Stimulated activated memory B cell treated with anti-CD40 and anti-IgM and Interleukin-4, amounts not matched to agents 10 μg/mL and 1 μg/mL and 100 μg/mL, for 72 hours (primary cell): ENCODE results near the gene MICB.
A peak's percentile ranks its signal among the peaks of the same experiment; 100 is the strongest.

Experiments used
- ATAC-seq: fragments of 150-1000 bp; cut with Tn5 transposase; 2 replicates; pipeline ENCODE4 v1.10.0; 2021
- H3K27ac Mint-ChIP-seq: one replicate; pipeline ENCODE4 v1.8.0; 2022; ENCODE audit warnings: mild to moderate bottlenecking, mixed read lengths
- H3K27me3 Mint-ChIP-seq: one replicate; pipeline ENCODE4 v1.8.0; 2022; ENCODE audit warnings: mixed read lengths
- H3K36me3 Mint-ChIP-seq: one replicate; pipeline ENCODE4 v1.8.0; 2022; ENCODE audit warnings: mixed read lengths
- H3K4me1 Mint-ChIP-seq: one replicate; pipeline ENCODE4 v1.8.0; 2022; ENCODE audit warnings: mixed read lengths
- H3K4me3 Mint-ChIP-seq: one replicate; pipeline ENCODE4 v1.8.0; 2022; ENCODE audit warnings: mild to moderate bottlenecking, moderate library complexity, mixed read lengths
- H3K9me3 Mint-ChIP-seq: one replicate; pipeline ENCODE4 v1.8.0; 2022; ENCODE audit warnings: mixed read lengths

MICB gene

GRCh38 chr6:31468311-31468710, 29.6 kb upstream of the MICB start:
- Mint-ChIP-seq H3K4me3 (no peak overlapping the region), H3K27ac (no peak overlapping the region), H3K27me3 (no peaks in the 10 kb centered on the region), H3K36me3 (peaks cover 69% of the 10 kb centered on the region), H3K4me1 (peaks cover 90% of the 10 kb centered on the region), H3K9me3 (no peaks in the 10 kb centered on the region)
- no peak for ATAC-seq

GRCh38 chr6:31470801-31471200, 27.1 kb upstream of the MICB start:
- H3K27ac Mint-ChIP-seq, result peak overlapping the region; percentile 45
- H3K9me3 Mint-ChIP-seq, result no peaks in the 10 kb centered on the region
- peaks cover 94% of the 10 kb centered on the region for H3K4me1 Mint-ChIP-seq
- no peak for ATAC-seq
- H3K4me3 Mint-ChIP-seq, result no peak overlapping the region
- H3K36me3 Mint-ChIP-seq, result peaks cover 58% of the 10 kb centered on the region
- no peaks in the 10 kb centered on the region for H3K27me3 Mint-ChIP-seq

GRCh38 chr6:31471711-31472110, 26.2 kb upstream of the MICB start:
- no peaks in the 10 kb centered on the region for H3K9me3 Mint-ChIP-seq
- peaks cover 51% of the 10 kb centered on the region for H3K36me3 Mint-ChIP-seq
- no peak for ATAC-seq
- no peaks in the 10 kb centered on the region for H3K27me3 Mint-ChIP-seq
- peaks cover 91% of the 10 kb centered on the region for H3K4me1 Mint-ChIP-seq
- peak overlapping the region; percentile 45 for H3K27ac Mint-ChIP-seq
- peak overlapping the region; percentile 22 for H3K4me3 Mint-ChIP-seq

GRCh38 chr6:31472259-31472658, 25.7 kb upstream of the MICB start:
- ATAC-seq, result no peak
- no peak overlapping the region for H3K27ac Mint-ChIP-seq
- H3K36me3 Mint-ChIP-seq, result peaks cover 45% of the 10 kb centered on the region
- H3K4me3 Mint-ChIP-seq, result no peak overlapping the region
- H3K9me3 Mint-ChIP-seq, result no peaks in the 10 kb centered on the region
- H3K4me1 Mint-ChIP-seq, result peaks cover 91% of the 10 kb centered on the region
- no peaks in the 10 kb centered on the region for H3K27me3 Mint-ChIP-seq

GRCh38 chr6:31473244-31473643, 24.7 kb upstream of the MICB start:
- Mint-ChIP-seq H3K36me3 (peaks cover 37% of the 10 kb centered on the region), H3K27ac (no peak overlapping the region), H3K4me3 (no peak overlapping the region), H3K4me1 (peaks cover 94% of the 10 kb centered on the region), H3K9me3 (no peaks in the 10 kb centered on the region), H3K27me3 (no peaks in the 10 kb centered on the region)
- ATAC-seq, result no peak

- ATAC-seq, result no peak
- no peaks in the 10 kb centered on the region for H3K9me3 Mint-ChIP-seq
- peaks cover 37% of the 10 kb centered on the region for H3K36me3 Mint-ChIP-seq
- no peak overlapping the region for H3K4me3 Mint-ChIP-seq
- H3K27ac Mint-ChIP-seq, result no peak overlapping the region
- peaks cover 93% of the 10 kb centered on the region for H3K4me1 Mint-ChIP-seq
- H3K27me3 Mint-ChIP-seq, result no peaks in the 10 kb centered on the region
These were observed 23.9 kb upstream of the MICB start for GRCh38 chr6:31473780-31474761.

- no peak for ATAC-seq
- Mint-ChIP-seq H3K4me1 (peaks cover 88% of the 10 kb centered on the region), H3K9me3 (no peaks in the 10 kb centered on the region), H3K27ac (no peak overlapping the region), H3K4me3 (no peak overlapping the region), H3K36me3 (peaks cover 29% of the 10 kb centered on the region), H3K27me3 (no peaks in the 10 kb centered on the region)
These were observed 23.1 kb upstream of the MICB start for GRCh38 chr6:31474871-31475286.

GRCh38 chr6:31476515-31477139, 21.3 kb upstream of the MICB start:
- Mint-ChIP-seq H3K27ac (peak overlapping the region; percentile 63), H3K9me3 (no peaks in the 10 kb centered on the region), H3K27me3 (no peaks in the 10 kb centered on the region), H3K36me3 (peaks cover 13% of the 10 kb centered on the region), H3K4me3 (peak overlapping the region; percentile 34), H3K4me1 (peaks cover 76% of the 10 kb centered on the region)
- ATAC-seq, result peak; percentile 77

GRCh38 chr6:31477521-31477920, 20.4 kb upstream of the MICB start:
- Mint-ChIP-seq H3K36me3 (peaks cover 10% of the 10 kb centered on the region), H3K4me3 (no peak overlapping the region), H3K9me3 (no peaks in the 10 kb centered on the region), H3K27ac (no peak overlapping the region), H3K4me1 (peaks cover 67% of the 10 kb centered on the region), H3K27me3 (no peaks in the 10 kb centered on the region)
- ATAC-seq, result no peak

- ATAC-seq, result peak; percentile 22
- no peak overlapping the region for H3K4me3 Mint-ChIP-seq
- peaks cover 62% of the 10 kb centered on the region for H3K4me1 Mint-ChIP-seq
- H3K27me3 Mint-ChIP-seq, result no peaks in the 10 kb centered on the region
- peaks cover 10% of the 10 kb centered on the region for H3K36me3 Mint-ChIP-seq
- no peak overlapping the region for H3K27ac Mint-ChIP-seq
- H3K9me3 Mint-ChIP-seq, result no peaks in the 10 kb centered on the region
These were observed 19.6 kb upstream of the MICB start for GRCh38 chr6:31478186-31478950.

GRCh38 chr6:31479151-31479932, 18.6 kb upstream of the MICB start:
- Mint-ChIP-seq H3K36me3 (peaks cover under 1% of the 10 kb centered on the region), H3K27me3 (no peaks in the 10 kb centered on the region), H3K27ac (no peak overlapping the region)

GRCh38 chr6:31479933-31480535, 17.9 kb upstream of the MICB start:
- Mint-ChIP-seq H3K9me3 (no peaks in the 10 kb centered on the region), H3K36me3 (no peaks in the 10 kb centered on the region), H3K27me3 (no peaks in the 10 kb centered on the region), H3K4me1 (peaks cover 45% of the 10 kb centered on the region), H3K27ac (no peak overlapping the region), H3K4me3 (no peak overlapping the region)
- no peak for ATAC-seq

More at GRCh38 chr6:31479151-31479932, 18.6 kb upstream of the MICB start:
- no peak overlapping the region for H3K4me3 Mint-ChIP-seq
- no peak for ATAC-seq
- peaks cover 52% of the 10 kb centered on the region for H3K4me1 Mint-ChIP-seq
- no peaks in the 10 kb centered on the region for H3K9me3 Mint-ChIP-seq

- Mint-ChIP-seq H3K4me1 (peaks cover 40% of the 10 kb centered on the region), H3K36me3 (no peaks in the 10 kb centered on the region), H3K9me3 (no peaks in the 10 kb centered on the region), H3K27ac (no peak overlapping the region), H3K4me3 (no peak overlapping the region), H3K27me3 (no peaks in the 10 kb centered on the region)
- ATAC-seq, result no peak
These were observed 17.4 kb upstream of the MICB start for GRCh38 chr6:31480574-31480973.

GRCh38 chr6:31483392-31483791, 14.6 kb upstream of the MICB start:
- Mint-ChIP-seq H3K27me3 (no peaks in the 10 kb centered on the region), H3K9me3 (no peaks in the 10 kb centered on the region), H3K27ac (no peak overlapping the region), H3K4me3 (no peak overlapping the region), H3K36me3 (no peaks in the 10 kb centered on the region), H3K4me1 (peaks cover 27% of the 10 kb centered on the region)
- ATAC-seq, result no peak
